Small intestine (tissue), 7 donors: ENCODE results near the gene IL24. TPM values are rescaled to one million over a fixed set of nuclear protein-coding genes. Genes with fewer than 3 reads are reported as not detected.

ENCODE experiments used
- DNase-seq, 2 donors: peaks; one replicate each; pipeline versions ENCODE4 v3.0.0 to v3.0.0-alpha.2; 2013
- FAIRE-seq: peaks from 2 replicates; lab custom pipeline; 2012; peaks lifted over from hg19 to GRCh38; lab: Jason Lieb, UNC
- H3K27ac ChIP-seq, 3 donors: one replicate each; pipeline ENCODE4 v1.5.1; 2013; ENCODE audit warnings: low read length in 2 of 3, mild to moderate bottlenecking in 2 of 3, control low read depth in 1 of 3, inconsistent platforms in 1 of 3, low read depth in 1 of 3, moderate library complexity in 1 of 3
- H3K27me3 ChIP-seq, 3 donors: one replicate each; pipeline ENCODE4 v1.6.1; 2013; ENCODE audit warnings: low read length in 3 of 3, inconsistent platforms in 1 of 3; ENCODE audit not compliant: control insufficient read depth in 3 of 3, insufficient read depth in 3 of 3
- H3K36me3 ChIP-seq, 3 donors: one replicate each; pipeline ENCODE4 v1.6.1; 2013; ENCODE audit warnings: low read length in 3 of 3, inconsistent platforms in 1 of 3, low read depth in 1 of 3, mild to moderate bottlenecking in 1 of 3, moderate library complexity in 1 of 3; ENCODE audit not compliant: control insufficient read depth in 3 of 3, insufficient read depth in 2 of 3
- H3K4me1 ChIP-seq, 3 donors: one replicate each; pipeline ENCODE4 v1.6.1; 2013; ENCODE audit warnings: low read length in 2 of 3, inconsistent platforms in 1 of 3, low read depth in 1 of 3, mild to moderate bottlenecking in 1 of 3, moderate library complexity in 1 of 3; ENCODE audit not compliant: control insufficient read depth in 3 of 3, insufficient read depth in 2 of 3
- H3K4me3 ChIP-seq, 3 donors: one replicate each; pipeline ENCODE4 v1.5.1; 2013; ENCODE audit warnings: low read length in 3 of 3, control low read depth in 1 of 3, inconsistent platforms in 1 of 3, low read depth in 1 of 3, mild to moderate bottlenecking in 1 of 3, moderate library complexity in 1 of 3
- H3K9me3 ChIP-seq, 2 donors: one replicate each; pipeline ENCODE4 v1.6.1; 2013; ENCODE audit warnings: low read depth in 1 of 2, low read length in 1 of 2; ENCODE audit not compliant: control insufficient read depth in 2 of 2, insufficient read depth in 1 of 2
- WGBS, 3 donors: extraction: QIAGEN DNeasy Blood & Tissue Kit; methylation state at CpG; one replicate each; pipeline ENCODE4 v1.1.7; 2013; 5-methylcytosine and 5-hydroxymethylcytosine counted together
- polyA plus RNA-seq, 4 donors: library from polyadenylated mRNA; stranded (reverse) in 3 of 4; unstranded in 1 of 4; fragments of 200-250 nt in 3 of 4; fragments of 120-200 nt in 1 of 4; gene quantifications; one replicate each; pipeline versions ENCODE4 v1.2.1 to v1.2.3, GENCODE V29; 2013
- donor health status: healthy with polysubstance abuse.
- donor health status: control.
- donor health status: control.
- donor health status: Bipolar disorder and iron deficiency.
- donor health status: healthy.

IL24 gene
- polyA plus RNA-seq, 4 donors, result 0.24 to 0.34 TPM; not detected in 2

GRCh38 chr1:206883876-206884275 is 13.4 kb upstream of the IL24 start:
- no peaks in the 10 kb centered on the region for H3K36me3 ChIP-seq
- 87 to 94% (median 92%) methylated on average over 2 of the region's 2 CpGs for WGBS, 3 donors
- H3K4me1 ChIP-seq, result no peaks in the 10 kb centered on the region
- peaks cover 0 to 7% of the 10 kb centered on the region in 2 donors for H3K9me3 ChIP-seq
- no peak overlapping the region for H3K4me3 ChIP-seq
- no peak overlapping the region for H3K27ac ChIP-seq
- no peaks in the 10 kb centered on the region for H3K27me3 ChIP-seq
- DNase-seq (no peak), FAIRE-seq (no peak)

- FAIRE-seq, result no peak
Measured at GRCh38 chr1:206885341-206886060, 11.7 kb upstream of the IL24 start.

GRCh38 chr1:206886831-206887230 is 10.4 kb upstream of the IL24 start:
- peaks cover 0 to 5% (median 0%) of the 10 kb centered on the region in 3 donors for H3K4me1 ChIP-seq
- H3K4me3 ChIP-seq, result no peak overlapping the region
- FAIRE-seq (no peak), DNase-seq (no peak)
- H3K27ac ChIP-seq, result no peak overlapping the region
- 90 to 94% (median 92%) methylated on average over 1 of the region's 1 CpG for WGBS, 3 donors
- H3K36me3 ChIP-seq, result no peaks in the 10 kb centered on the region
- no peaks in the 10 kb centered on the region for H3K9me3 ChIP-seq
- no peaks in the 10 kb centered on the region for H3K27me3 ChIP-seq

More at GRCh38 chr1:206885341-206886060, 11.7 kb upstream of the IL24 start:
- no peak for DNase-seq
- H3K9me3 ChIP-seq, result no peaks in the 10 kb centered on the region
- H3K27me3 ChIP-seq, result no peaks in the 10 kb centered on the region
- peaks cover 0 to 3% (median 0%) of the 10 kb centered on the region in 3 donors for H3K4me1 ChIP-seq
- 59 to 75% (median 64%) methylated on average over 3 of the region's 3 CpGs for WGBS, 3 donors
- H3K4me3 ChIP-seq, result no peak overlapping the region
- no peaks in the 10 kb centered on the region for H3K36me3 ChIP-seq
- H3K27ac ChIP-seq, result no peak overlapping the region

GRCh38 chr1:206887701-206888100 is 9.5 kb upstream of the IL24 start:
- no peaks in the 10 kb centered on the region for H3K36me3 ChIP-seq
- no peak for FAIRE-seq
- H3K4me3 ChIP-seq, result no peak overlapping the region
- no peak overlapping the region for H3K27ac ChIP-seq
- 68 to 80% (median 74%) methylated on average over 4 of the region's 4 CpGs for WGBS, 3 donors
- peaks cover 0 to 5% (median 0%) of the 10 kb centered on the region in 3 donors for H3K4me1 ChIP-seq
- no peak for DNase-seq
- no peaks in the 10 kb centered on the region for H3K9me3 ChIP-seq
- H3K27me3 ChIP-seq, result no peaks in the 10 kb centered on the region

GRCh38 chr1:206890125-206891060 is 6.8 kb upstream of the IL24 start:
- no peaks in the 10 kb centered on the region for H3K36me3 ChIP-seq
- FAIRE-seq, result no peak
- no peaks in the 10 kb centered on the region for H3K27me3 ChIP-seq
- no peak overlapping the region for H3K4me3 ChIP-seq
- H3K27ac ChIP-seq, result peak overlapping the region in 1 of 3 donors; percentile 66
- peaks cover 0 to 5% (median 0%) of the 10 kb centered on the region in 3 donors for H3K4me1 ChIP-seq
- 43 to 56% (median 51%) methylated on average over 15 of the region's 15 CpGs for WGBS, 3 donors
- peak; percentile 15 to 20 for DNase-seq
- no peaks in the 10 kb centered on the region for H3K9me3 ChIP-seq

GRCh38 chr1:206891412-206891811 is 5.8 kb upstream of the IL24 start:
- Histone ChIP-seq H3K4me3 (no peak overlapping the region), H3K27me3 (no peaks in the 10 kb centered on the region), H3K27ac (no peak overlapping the region), H3K9me3 (no peaks in the 10 kb centered on the region), H3K4me1 (peaks cover 0 to 5% (median 0%) of the 10 kb centered on the region in 3 donors), H3K36me3 (no peaks in the 10 kb centered on the region)
- WGBS, 3 donors, result 61 to 92% (median 64%) methylated on average over 1 of the region's 1 CpG
- DNase-seq (no peak), FAIRE-seq (no peak)

GRCh38 chr1:206892351-206892984 is 4.8 kb upstream of the IL24 start:
- no peak overlapping the region for H3K27ac ChIP-seq
- H3K27me3 ChIP-seq, result no peaks in the 10 kb centered on the region
- DNase-seq (no peak), FAIRE-seq (no peak)
- 75 to 80% (median 77%) methylated on average over 3 of the region's 3 CpGs for WGBS, 3 donors
- H3K36me3 ChIP-seq, result no peaks in the 10 kb centered on the region
- H3K4me3 ChIP-seq, result no peak overlapping the region
- H3K4me1 ChIP-seq, result peaks cover 0 to 5% (median 0%) of the 10 kb centered on the region in 3 donors
- no peaks in the 10 kb centered on the region for H3K9me3 ChIP-seq

- Histone ChIP-seq H3K36me3 (no peaks in the 10 kb centered on the region), H3K27me3 (no peaks in the 10 kb centered on the region), H3K9me3 (no peaks in the 10 kb centered on the region), H3K4me3 (no peak overlapping the region), H3K4me1 (peaks cover 0 to 5% (median 0%) of the 10 kb centered on the region in 3 donors), H3K27ac (no peak overlapping the region)
- 30 to 55% (median 44%) methylated on average over 2 of the region's 2 CpGs for WGBS, 3 donors
- FAIRE-seq (no peak), DNase-seq (no peak)
Measured at GRCh38 chr1:206893380-206893779, 3.9 kb upstream of the IL24 start.
